ENCODE measurements around the gene NTSR1.

NTSR1 gene

GRCh38 chr20:62761759-62762131 is 53.1 kb downstream of the NTSR1 start:
- TF ChIP-seq ZFX (IDR thresholded peaks at IDR 0.05; ENCODE audit: borderline replicate concordance) = no peak
- TF ChIP-seq CTCF (IDR thresholded peaks at IDR 0.05) = no peak
- H3K27ac ChIP-seq = no peak overlapping the region

GRCh38 chr20:62762376-62762775 is 53.7 kb downstream of the NTSR1 start:
- no peak for TF ChIP-seq ZFX (IDR thresholded peaks at IDR 0.05; ENCODE audit: borderline replicate concordance)
- no peak for TF ChIP-seq CTCF (IDR thresholded peaks at IDR 0.05)

GRCh38 chr20:62762801-62763368 is 54.2 kb downstream of the NTSR1 start:
- H3K27ac ChIP-seq = no peak overlapping the region
- TF ChIP-seq ZFX (IDR thresholded peaks at IDR 0.05; ENCODE audit: borderline replicate concordance) = no peak
- TF ChIP-seq CTCF (IDR thresholded peaks at IDR 0.05) = no peak

More at GRCh38 chr20:62762376-62762775, 53.7 kb downstream of the NTSR1 start:
- no peak overlapping the region for H3K27ac ChIP-seq

GRCh38 chr20:62763404-62763803 is 54.8 kb downstream of the NTSR1 start:
- TF ChIP-seq ZFX (IDR thresholded peaks at IDR 0.05; ENCODE audit: borderline replicate concordance) (no peak), CTCF (IDR thresholded peaks at IDR 0.05) (no peak)
- no peak overlapping the region for H3K27ac ChIP-seq

- no peak overlapping the region for H3K27ac ChIP-seq
- TF ChIP-seq ZFX (IDR thresholded peaks at IDR 0.05; ENCODE audit: borderline replicate concordance) = no peak
- TF ChIP-seq CTCF (IDR thresholded peaks at IDR 0.05) = no peak
These were observed 55.7 kb downstream of the NTSR1 start for GRCh38 chr20:62764156-62764935.

GRCh38 chr20:62765021-62765420 is 56.4 kb downstream of the NTSR1 start:
- no peak overlapping the region for H3K27ac ChIP-seq
- TF ChIP-seq CTCF (IDR thresholded peaks at IDR 0.05) = no peak
- no peak for TF ChIP-seq ZFX (IDR thresholded peaks at IDR 0.05; ENCODE audit: borderline replicate concordance)

- TF ChIP-seq CTCF (IDR thresholded peaks at IDR 0.05) = no peak
- no peak for TF ChIP-seq ZFX (IDR thresholded peaks at IDR 0.05; ENCODE audit: borderline replicate concordance)
These were observed 56.9 kb downstream of the NTSR1 start for GRCh38 chr20:62765432-62766070.

More at GRCh38 chr20:62765432-62766070, 56.9 kb downstream of the NTSR1 start:
- no peak overlapping the region for H3K27ac ChIP-seq
